ENCODE results near the gene ARID4A. TPM values are rescaled to one million over a fixed set of nuclear protein-coding genes. Genes with fewer than 3 reads are reported as not detected.

Gene ARID4A
- total and polyA plus RNA-seq, 2 donors from 2014 or later, result 3.9 to 32.5 TPM

DNA sequence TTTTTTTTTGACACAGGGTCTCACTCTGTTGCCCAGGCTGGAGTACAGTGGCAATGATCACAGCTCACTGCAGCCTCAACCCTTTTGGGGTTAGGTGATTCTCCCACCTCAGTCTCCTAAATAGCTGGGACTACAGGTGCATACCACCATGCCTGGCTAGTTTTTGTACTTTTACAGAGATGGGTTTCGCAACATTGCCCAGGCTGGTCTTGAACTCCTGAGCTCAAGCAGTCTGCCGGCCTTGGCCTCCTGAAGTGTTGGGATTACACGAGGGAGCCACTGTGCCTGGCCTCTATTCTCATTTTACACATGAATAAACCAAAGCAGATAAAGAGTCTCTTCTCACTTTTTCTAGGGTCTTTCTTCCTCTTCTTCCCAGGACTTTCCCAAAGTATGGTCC lies 100.5 kb downstream of the ARID4A start:
- Histone ChIP-seq H3K9me3 (ENCODE audit: control insufficient read depth in 2 of 3, insufficient read depth in 1 of 3, low read length in 3 of 3) (no peaks in the 10 kb centered on the region), H3K36me3 (ENCODE audit: control insufficient read depth in 2 of 3, insufficient read depth in 3 of 3, low read length in 3 of 3) (no peaks in the 10 kb centered on the region), H3K4me3 (ENCODE audit: low read length in 3 of 3) (no peak overlapping the region), H3K4me1 (ENCODE audit: control insufficient read depth in 2 of 3, insufficient read depth in 2 of 3, low read depth in 1 of 3, low read length in 3 of 3) (peaks cover 0 to 4% (median 0%) of the 10 kb centered on the region in 3 donors), H3K27ac (ENCODE audit: low read depth in 2 of 2, low read length in 2 of 2) (no peak overlapping the region), H3K9ac (ENCODE audit: low read length in 3 of 3) (no peak overlapping the region), H3K27me3 (ENCODE audit: control insufficient read depth, insufficient read depth, low read length) (no peaks in the 10 kb centered on the region)
- TF ChIP-seq, protein P1, sequence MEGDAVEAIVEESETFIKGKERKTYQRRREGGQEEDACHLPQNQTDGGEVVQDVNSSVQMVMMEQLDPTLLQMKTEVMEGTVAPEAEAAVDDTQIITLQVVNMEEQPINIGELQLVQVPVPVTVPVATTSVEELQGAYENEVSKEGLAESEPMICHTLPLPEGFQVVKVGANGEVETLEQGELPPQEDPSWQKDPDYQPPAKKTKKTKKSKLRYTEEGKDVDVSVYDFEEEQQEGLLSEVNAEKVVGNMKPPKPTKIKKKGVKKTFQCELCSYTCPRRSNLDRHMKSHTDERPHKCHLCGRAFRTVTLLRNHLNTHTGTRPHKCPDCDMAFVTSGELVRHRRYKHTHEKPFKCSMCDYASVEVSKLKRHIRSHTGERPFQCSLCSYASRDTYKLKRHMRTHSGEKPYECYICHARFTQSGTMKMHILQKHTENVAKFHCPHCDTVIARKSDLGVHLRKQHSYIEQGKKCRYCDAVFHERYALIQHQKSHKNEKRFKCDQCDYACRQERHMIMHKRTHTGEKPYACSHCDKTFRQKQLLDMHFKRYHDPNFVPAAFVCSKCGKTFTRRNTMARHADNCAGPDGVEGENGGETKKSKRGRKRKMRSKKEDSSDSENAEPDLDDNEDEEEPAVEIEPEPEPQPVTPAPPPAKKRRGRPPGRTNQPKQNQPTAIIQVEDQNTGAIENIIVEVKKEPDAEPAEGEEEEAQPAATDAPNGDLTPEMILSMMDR (IDR thresholded peaks at IDR 0.05; ENCODE audit: borderline replicate concordance, extremely low read depth, insufficient read depth), result no peak
- FAIRE-seq (no peak), DNase-seq (no peak)
- intact Hi-C loops (cut with DNase I), result no loop called here

DNA sequence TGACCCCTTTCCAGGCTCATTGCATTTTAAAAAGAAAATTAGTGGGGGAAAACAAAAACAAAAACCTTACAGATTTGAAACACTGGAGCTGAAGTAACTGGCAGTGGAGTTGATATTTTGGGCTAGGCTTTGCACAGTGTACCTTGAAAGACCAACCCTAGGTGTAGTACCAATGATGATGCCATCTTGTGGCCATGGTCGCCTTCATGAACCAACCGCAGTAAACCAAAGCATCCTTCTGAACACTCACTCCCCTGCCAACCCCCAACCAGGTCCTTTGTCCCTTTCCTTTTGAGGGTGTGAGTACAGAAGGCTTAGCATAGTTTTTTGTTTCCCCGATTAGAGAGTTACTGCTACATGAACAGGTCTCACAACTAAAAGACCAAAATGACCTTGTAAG lies 103.2 kb downstream of the ARID4A start:
- intact Hi-C loops (cut with DNase I), result no loop called here
- Histone ChIP-seq H3K4me3 (ENCODE audit: low read length in 3 of 3) (no peak overlapping the region), H3K36me3 (ENCODE audit: control insufficient read depth in 2 of 3, insufficient read depth in 3 of 3, low read length in 3 of 3) (no peaks in the 10 kb centered on the region), H3K9ac (ENCODE audit: low read length in 3 of 3) (no peak overlapping the region), H3K4me1 (ENCODE audit: control insufficient read depth in 2 of 3, insufficient read depth in 2 of 3, low read depth in 1 of 3, low read length in 3 of 3) (no peaks in the 10 kb centered on the region), H3K9me3 (ENCODE audit: control insufficient read depth in 2 of 3, insufficient read depth in 1 of 3, low read length in 3 of 3) (no peaks in the 10 kb centered on the region), H3K27me3 (ENCODE audit: control insufficient read depth, insufficient read depth, low read length) (no peaks in the 10 kb centered on the region), H3K27ac (ENCODE audit: low read depth in 2 of 2, low read length in 2 of 2) (no peak overlapping the region)
- no peak for DNase-seq
- no peak for FAIRE-seq
- TF ChIP-seq, protein P1 (IDR thresholded peaks at IDR 0.05; ENCODE audit: borderline replicate concordance, extremely low read depth, insufficient read depth), result no peak

DNA sequence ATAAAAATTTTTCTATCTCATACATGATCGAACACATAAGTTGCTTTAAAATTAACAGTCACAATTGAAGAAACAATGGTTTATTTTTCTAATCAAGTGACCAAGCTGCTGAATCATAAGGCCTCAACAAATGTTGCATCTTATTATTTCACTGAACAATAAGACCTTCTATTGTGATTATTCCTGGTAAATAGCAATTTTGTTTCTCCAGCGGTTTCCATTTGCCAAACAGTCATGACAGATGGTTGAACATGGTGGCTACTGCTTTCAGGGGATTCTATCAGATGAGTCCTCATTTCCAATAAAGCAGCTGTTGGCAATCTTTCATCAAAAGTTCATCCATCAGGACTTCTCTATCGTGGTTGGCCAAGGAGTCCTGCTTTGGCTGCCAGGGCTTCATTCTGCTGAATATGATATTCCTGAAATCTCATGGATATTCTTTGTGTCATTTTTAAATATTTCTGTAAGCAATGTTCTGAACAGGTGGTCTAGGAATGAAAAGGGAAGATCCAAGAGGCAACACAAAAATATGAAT lies 110.4 kb downstream of the ARID4A start:
- no peaks in the 10 kb centered on the region for H3K27me3 ChIP-seq (ENCODE audit: control insufficient read depth, insufficient read depth, low read length)
- no peak overlapping the region for H3K9ac ChIP-seq (ENCODE audit: low read length in 3 of 3)
- TF ChIP-seq, protein P1 (IDR thresholded peaks at IDR 0.05; ENCODE audit: borderline replicate concordance, extremely low read depth, insufficient read depth), result no peak
- DNase-seq (no peak), FAIRE-seq (no peak)
- no peak overlapping the region for H3K27ac ChIP-seq (ENCODE audit: low read depth in 2 of 2, low read length in 2 of 2)
- H3K36me3 ChIP-seq (ENCODE audit: control insufficient read depth in 2 of 3, insufficient read depth in 3 of 3, low read length in 3 of 3), result peaks cover 0 to 21% (median 7%) of the 10 kb centered on the region in 3 donors
- H3K9me3 ChIP-seq (ENCODE audit: control insufficient read depth in 2 of 3, insufficient read depth in 1 of 3, low read length in 3 of 3), result no peaks in the 10 kb centered on the region
- no peak overlapping the region for H3K4me3 ChIP-seq (ENCODE audit: low read length in 3 of 3)
- no peaks in the 10 kb centered on the region for H3K4me1 ChIP-seq (ENCODE audit: control insufficient read depth in 2 of 3, insufficient read depth in 2 of 3, low read depth in 1 of 3, low read length in 3 of 3)
- intact Hi-C loops (cut with DNase I), result no loop called here

DNA sequence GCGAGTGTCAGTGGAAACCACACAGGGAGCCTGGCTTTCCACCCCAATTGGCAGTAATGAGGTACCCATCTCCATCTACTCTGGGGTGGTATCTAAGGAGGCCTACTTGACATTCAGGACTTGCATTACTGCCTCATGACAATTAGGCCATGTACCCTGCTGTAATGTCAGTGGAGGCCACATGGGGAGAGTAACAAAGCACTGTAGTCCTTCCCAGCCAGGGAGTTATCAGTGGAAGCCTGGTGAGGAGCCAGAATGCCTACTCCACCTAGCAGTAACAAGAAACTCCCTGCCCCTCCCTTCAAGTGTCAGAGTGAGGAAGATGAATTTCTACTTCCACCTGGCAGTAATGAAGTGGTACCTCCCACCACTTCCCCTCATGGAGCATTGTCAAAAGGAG lies 116.5 kb downstream of the ARID4A start:
- H3K4me1 ChIP-seq (ENCODE audit: control insufficient read depth in 2 of 3, insufficient read depth in 2 of 3, low read depth in 1 of 3, low read length in 3 of 3), result no peaks in the 10 kb centered on the region
- peaks cover 3 to 10% (median 7%) of the 10 kb centered on the region in 3 donors for H3K36me3 ChIP-seq (ENCODE audit: control insufficient read depth in 2 of 3, insufficient read depth in 3 of 3, low read length in 3 of 3)
- H3K9ac ChIP-seq (ENCODE audit: low read length in 3 of 3), result no peak overlapping the region
- no peak overlapping the region for H3K4me3 ChIP-seq (ENCODE audit: low read length in 3 of 3)
- FAIRE-seq (no peak), DNase-seq (no peak)
- intact Hi-C loops (cut with DNase I), result no loop called here
- H3K9me3 ChIP-seq (ENCODE audit: control insufficient read depth in 2 of 3, insufficient read depth in 1 of 3, low read length in 3 of 3), result peaks cover 0 to 1% (median 0%) of the 10 kb centered on the region in 3 donors
- H3K27me3 ChIP-seq (ENCODE audit: control insufficient read depth, insufficient read depth, low read length), result no peaks in the 10 kb centered on the region
- H3K27ac ChIP-seq (ENCODE audit: low read depth in 2 of 2, low read length in 2 of 2), result no peak overlapping the region
- TF ChIP-seq, protein P1 (IDR thresholded peaks at IDR 0.05; ENCODE audit: borderline replicate concordance, extremely low read depth, insufficient read depth), result no peak
